DLD1 (cell line): Measurements from ENCODE around the gene ZNF730.
"Not testable (repeated sequence)": the region's sequence is repeated elsewhere in the genome, so short reads cannot be mapped to it uniquely, and the experiment has no call there.

Experiments used
- in situ Hi-C: cut with HindIII; loops from 2 replicates; pipeline ENCODE4 v1.10.0; 2017; ENCODE audit warnings: low sequenced_read_pairs

The ZNF730 gene

DNA sequence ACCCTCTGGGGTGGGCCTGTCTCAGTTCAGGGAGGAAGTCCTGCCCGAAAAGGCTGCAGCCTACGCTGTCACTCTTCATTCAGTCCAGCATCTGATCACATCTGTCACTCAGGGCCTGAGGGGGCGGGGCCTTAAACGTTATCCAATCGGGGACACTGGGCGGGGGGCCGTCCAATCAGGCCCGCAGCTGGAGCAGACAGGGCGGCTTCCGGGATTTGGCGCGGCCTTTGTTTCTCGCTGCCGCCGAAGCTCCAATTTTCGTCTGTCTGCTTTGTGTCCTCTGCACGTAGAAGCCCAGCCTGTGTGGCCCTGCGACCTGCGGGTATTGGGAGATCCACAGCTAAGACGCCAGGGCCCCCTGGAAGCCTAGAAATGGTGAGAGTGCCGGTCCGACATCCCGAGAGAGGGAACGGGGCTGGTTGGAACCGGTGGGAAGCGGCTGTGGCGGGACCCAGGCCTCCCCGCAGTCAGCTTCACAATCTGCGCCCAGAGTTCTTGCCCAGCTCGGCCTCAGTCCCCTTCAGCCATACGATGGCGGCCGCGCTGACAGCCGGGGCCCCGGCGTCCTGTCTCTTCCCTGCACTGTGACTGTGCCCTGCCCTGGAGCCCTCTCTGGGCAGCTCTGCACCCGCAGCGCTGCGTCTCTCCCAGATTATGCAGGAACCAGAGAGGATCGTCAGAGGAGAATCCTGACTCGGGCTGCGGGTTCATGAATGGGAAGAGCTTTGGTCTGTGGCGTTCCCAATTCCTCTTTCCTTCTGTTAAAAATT is at the start of gene ZNF730:
TSS of gene ZNF730 (plus strand) at position 224 of the 770 bp plus-strand sequence. CDS start at position 373, 149 bp downstream.
- in situ Hi-C loops, result no loop called here

- in situ Hi-C loops, result no loop called here
Measured at GRCh38 chr19:23070353-23071146, 46.3 kb upstream of the ZNF730 start.

DNA sequence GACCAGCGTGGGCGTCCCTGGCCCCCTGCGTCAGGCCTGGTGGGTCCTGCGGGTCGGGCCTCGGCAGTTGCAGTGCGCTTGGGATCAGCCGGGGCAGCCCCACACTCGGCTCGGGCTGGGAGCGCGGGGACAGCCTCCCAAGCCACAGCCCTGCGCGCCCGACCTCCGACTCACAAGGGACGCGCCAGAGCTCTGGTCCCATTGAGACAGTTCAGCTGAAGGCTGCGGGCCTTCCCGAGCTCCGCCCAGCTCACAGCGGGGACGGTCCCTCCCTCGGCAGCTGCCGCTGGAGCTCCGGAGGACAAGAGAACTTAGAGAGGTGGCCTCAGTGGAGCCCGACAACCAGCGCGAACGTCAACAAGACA is 45.7 kb upstream of the ZNF730 start:
- in situ Hi-C loops, result no loop called here

GRCh38 chr19:23075031-23075733 is 41.6 kb upstream of the ZNF730 start:
- in situ Hi-C loops, result no loop called here

DNA sequence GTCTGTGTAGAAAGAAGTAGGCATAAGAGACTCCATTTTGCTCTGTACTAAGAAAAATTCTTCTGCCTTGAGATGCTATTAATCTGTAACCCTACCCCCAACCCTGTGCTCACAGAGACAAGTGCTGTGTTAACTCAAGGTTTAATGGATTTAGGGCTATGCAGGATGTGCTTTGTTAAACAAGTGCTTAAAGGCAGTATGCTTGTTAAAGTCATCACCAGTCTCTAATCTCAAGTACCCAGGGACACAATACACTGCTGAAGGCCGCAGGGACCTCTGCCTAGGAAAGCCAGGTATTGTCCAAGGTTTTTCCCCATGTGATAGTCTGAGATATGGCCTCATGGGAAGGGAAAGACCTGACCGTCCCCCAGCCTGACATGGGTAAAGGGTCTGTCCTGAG is 39.0 kb upstream of the ZNF730 start:
- in situ Hi-C loops, result not testable (repeated sequence)

GRCh38 chr19:23093832-23094231 is 23.0 kb upstream of the ZNF730 start:
- in situ Hi-C loops, result no loop called here

DNA sequence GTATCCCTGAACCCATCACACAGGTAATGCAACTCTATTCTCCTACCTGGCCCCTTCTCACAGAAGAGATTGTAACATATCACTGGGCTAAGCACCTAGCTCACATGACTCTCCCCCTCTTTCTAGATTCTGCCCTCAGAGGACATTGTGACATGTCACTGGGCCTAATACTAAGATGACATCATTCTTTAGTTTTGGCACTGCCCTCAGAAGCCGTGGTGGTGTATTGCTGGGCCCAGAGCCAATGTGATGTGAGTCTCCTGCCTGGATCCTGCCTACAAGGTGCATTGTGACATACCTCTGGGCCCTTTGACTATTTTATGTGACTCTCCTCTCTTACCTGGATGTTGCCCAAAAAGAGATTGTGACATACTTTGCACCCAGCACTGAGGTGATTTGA is 21.4 kb upstream of the ZNF730 start:
- in situ Hi-C loops, result no loop called here

DNA sequence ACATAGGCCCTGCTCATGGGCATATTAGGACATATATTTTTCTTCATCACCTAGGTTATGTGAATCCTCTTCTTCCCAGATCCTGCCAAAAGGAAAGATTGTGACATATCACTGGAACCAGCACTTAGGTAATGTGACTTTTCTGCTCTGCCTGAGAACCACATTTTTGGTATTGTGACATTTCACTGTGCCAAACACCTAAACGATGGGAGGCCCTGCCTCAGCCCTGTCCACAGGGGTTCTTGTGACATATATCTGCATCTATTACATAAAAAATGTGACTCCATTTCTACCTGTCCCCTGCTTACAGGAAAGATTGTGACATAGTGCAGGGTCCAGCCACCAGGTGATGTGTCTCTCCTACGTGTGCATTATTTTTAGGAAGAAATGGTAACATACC is 18.5 kb upstream of the ZNF730 start:
- in situ Hi-C loops, result no loop called here

DNA sequence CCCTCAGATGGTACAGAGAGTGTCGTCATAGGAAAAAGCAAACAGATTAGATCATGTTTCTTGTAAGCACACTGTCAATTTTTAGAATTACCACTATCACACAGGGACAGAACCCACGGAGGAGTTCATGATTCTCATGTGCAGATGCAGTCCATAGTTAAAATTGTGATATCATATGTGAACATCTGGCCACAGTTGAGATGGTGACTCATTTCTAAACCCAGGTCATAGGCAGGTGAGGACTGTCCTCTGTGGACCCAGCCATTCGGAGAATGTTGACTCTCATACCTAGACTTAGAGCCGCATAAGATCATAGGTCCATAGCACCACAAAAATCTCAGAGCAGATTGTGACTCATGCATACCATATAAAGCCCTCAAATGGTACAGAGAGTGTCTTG is 17.8 kb upstream of the ZNF730 start:
- in situ Hi-C loops, result no loop called here

GRCh38 chr19:23099966-23100365 is 16.9 kb upstream of the ZNF730 start:
- in situ Hi-C loops, result no loop called here

DNA sequence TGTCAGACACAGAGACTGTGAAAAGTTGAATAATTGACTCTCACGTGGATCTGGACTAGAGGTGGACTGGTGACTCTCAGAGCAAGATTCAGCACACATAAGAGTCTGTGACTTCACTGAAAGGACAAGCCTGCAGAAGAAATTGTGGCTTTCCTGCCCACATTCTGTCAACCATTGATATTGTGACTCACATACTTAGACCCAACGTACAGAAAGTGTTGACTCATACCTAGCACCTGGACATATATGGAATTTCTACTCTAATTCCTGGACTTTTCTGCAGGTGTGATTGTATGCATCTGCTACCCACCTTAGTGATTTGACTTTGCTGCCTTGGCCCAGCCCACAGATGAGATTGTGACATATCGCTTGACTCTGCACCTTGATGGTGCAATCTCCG is 15.6 kb upstream of the ZNF730 start:
- in situ Hi-C loops, result no loop called here

DNA sequence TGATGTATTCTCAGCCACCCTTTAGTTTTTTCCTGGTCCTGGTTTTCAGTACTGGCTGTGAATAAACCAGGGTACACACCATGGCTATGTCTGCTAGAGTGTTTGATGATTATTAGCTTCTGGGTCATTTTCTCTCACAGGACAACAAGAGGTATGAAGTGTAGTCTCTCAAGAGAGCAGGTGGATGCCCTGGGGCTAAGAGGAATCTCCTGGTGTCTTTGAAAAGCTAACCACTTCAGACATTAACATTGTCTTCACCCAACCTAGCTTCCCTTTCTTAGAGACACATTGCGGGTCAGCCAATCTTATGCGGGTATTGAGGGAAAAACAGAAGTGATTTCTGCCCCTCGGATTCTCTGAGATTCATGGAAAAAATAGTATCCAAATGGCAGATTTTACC is 1.6 kb downstream of the ZNF730 start:
- in situ Hi-C loops, result no loop called here

DNA sequence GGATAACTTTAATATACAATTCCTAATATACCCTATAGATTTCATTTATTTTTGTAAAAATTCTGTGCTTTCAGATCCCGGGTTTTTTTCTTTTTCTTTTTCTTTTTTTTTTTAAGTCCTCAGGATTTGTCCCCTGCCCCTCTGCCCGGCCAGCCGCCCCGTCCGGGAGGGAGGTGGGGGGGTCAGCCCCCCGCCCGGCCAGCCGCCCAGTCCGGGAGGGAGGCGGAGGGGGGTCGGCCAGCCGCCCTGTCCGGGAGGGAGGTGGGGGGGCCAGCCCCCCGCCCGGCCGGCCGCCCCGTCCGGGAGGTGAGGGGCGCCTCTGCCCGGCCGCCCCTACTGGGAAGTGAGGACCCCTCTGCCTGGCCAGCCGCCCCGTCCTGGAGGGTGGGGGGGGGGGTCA is 17.4 kb downstream of the ZNF730 start:
- in situ Hi-C loops, result not testable (repeated sequence)

DNA sequence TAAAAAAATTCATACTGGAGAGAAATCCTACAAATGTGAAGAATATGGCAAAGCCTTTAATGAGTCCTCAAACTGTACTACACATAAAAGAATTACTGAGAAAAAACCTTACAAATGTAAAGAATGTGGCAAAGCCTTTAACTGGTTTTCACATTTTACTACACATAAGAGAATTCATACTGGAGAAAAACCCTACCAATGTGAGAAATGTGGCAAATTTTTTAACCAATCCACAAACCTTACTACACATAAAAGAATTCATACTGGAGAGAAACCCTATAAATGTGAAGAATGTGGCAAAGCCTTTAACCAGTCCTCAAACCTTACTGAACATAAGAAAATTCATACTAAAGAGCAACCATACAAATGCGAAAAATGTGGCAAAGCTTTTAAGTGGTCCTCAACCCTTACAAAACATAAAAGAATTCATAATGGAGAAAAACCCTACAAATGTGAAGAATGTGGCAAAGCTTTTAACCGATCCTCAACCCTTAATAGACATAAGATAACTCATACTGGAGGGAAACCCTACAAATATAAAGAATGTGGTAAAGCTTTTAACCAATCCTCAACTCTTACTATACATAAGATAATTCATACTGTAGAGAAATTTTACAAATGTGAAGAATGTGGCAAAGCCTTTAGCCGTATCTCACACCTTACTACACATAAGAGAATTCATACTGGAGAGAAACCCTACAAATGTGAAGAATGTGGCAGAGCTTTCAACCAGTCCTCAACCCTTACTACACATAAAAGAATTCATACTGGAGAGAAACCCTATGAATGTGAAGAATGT is 29.0 kb downstream of the ZNF730 start:
- in situ Hi-C loops, result no loop called here

GRCh38 chr19:23160766-23161165 is 43.9 kb downstream of the ZNF730 start:
- in situ Hi-C loops, result no loop called here

DNA sequence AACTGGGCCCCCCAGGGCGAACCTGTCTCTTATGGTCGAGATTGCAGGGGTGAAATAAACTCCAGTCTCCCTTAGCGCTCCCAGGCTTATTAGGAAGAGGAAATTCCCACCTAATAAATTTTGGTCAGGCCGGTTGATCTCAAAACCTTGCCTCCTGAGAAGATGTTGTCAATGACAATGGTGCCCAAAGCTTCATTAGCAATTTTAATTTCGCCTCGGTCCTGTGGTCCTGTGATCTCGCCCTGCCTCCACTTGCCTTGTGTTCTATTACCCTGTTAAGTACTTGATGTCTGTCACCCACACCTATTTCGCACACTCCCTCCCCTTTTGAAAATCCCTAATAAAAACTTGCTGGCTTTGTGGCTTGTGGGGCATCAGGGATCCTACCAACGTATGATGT is 51.5 kb downstream of the ZNF730 start:
- in situ Hi-C loops, result not testable (repeated sequence)

- in situ Hi-C loops, result no loop called here
Measured at GRCh38 chr19:23183251-23183650, 66.4 kb downstream of the ZNF730 start.

- in situ Hi-C loops, result no loop called here
Measured at GRCh38 chr19:23190341-23190740, 73.5 kb downstream of the ZNF730 start.
